Ishikawa (cell line): Measurements from ENCODE around the gene MARS1.

Experiments used
- CEBPB ChIP-seq: IDR thresholded peaks from 2 replicates; pipeline ENCODE4 v1.6.1; 2012
- CREB1 ChIP-seq: IDR thresholded peaks from 2 replicates; pipeline ENCODE4 v1.6.1; 2012; ENCODE audit warnings: low read depth
- EGR1 ChIP-seq: IDR thresholded peaks from 2 replicates; pipeline ENCODE4 v1.6.1; 2012
- EP300 ChIP-seq: IDR thresholded peaks from 2 replicates; pipeline ENCODE4 v1.6.1; 2012; ENCODE audit warnings: borderline replicate concordance
- FOXM1 ChIP-seq: IDR thresholded peaks from 2 replicates; pipeline ENCODE4 v1.6.1; 2012; ENCODE audit warnings: low read depth, borderline replicate concordance
- MAX ChIP-seq: IDR thresholded peaks from 2 replicates; pipeline ENCODE4 v1.6.1; 2012
- NFIC ChIP-seq: IDR thresholded peaks from 2 replicates; pipeline ENCODE4 v1.6.1; 2012
- RAD21 ChIP-seq: IDR thresholded peaks from 2 replicates; pipeline ENCODE4 v1.6.1; 2012; ENCODE audit warnings: low read depth
- REST ChIP-seq: IDR thresholded peaks from 2 replicates; pipeline ENCODE4 v1.6.1; 2012; ENCODE audit warnings: low read depth, mild to moderate bottlenecking
- TAF1 ChIP-seq: IDR thresholded peaks from 2 replicates; pipeline ENCODE4 v1.6.1; 2012; ENCODE audit warnings: low read depth, mild to moderate bottlenecking
- TCF12 ChIP-seq: IDR thresholded peaks from 2 replicates; pipeline ENCODE4 v1.6.1; 2012; ENCODE audit warnings: low read depth
- TEAD4 ChIP-seq: IDR thresholded peaks from 2 replicates; pipeline ENCODE4 v1.6.1; 2012
- USF1 ChIP-seq: IDR thresholded peaks from 2 replicates; pipeline ENCODE4 v1.6.1; 2012
- YY1 ChIP-seq: IDR thresholded peaks from 2 replicates; pipeline ENCODE4 v1.6.1; 2012; ENCODE audit warnings: low read depth
- ZBTB7A ChIP-seq: IDR thresholded peaks from 2 replicates; pipeline ENCODE4 v1.6.1; 2012; ENCODE audit warnings: low read depth

The MARS1 gene

GRCh38 chr12:57444744-57445143, 43.1 kb upstream of the MARS1 start:
- TF ChIP-seq TCF12 (no peak), RAD21 (no peak), CREB1 (no peak), YY1 (no peak), REST (no peak), TAF1 (no peak), USF1 (no peak), EGR1 (no peak), ZBTB7A (no peak), NFIC (no peak), CEBPB (no peak), EP300 (no peak)

- no peak for TF ChIP-seq CEBPB
- no peak for TF ChIP-seq TCF12
- no peak for TF ChIP-seq EGR1
- no peak for TF ChIP-seq RAD21
- TF ChIP-seq EP300 = no peak
Observed at GRCh38 chr12:57446292-57446960, 41.4 kb upstream of the MARS1 start.

- TF ChIP-seq TCF12 (no peak), USF1 (no peak), NFIC (no peak), TAF1 (no peak), YY1 (no peak), TEAD4 (no peak), EP300 (no peak), REST (no peak), FOXM1 (no peak), RAD21 (no peak)
Observed at GRCh38 chr12:57448669-57449068, 39.2 kb upstream of the MARS1 start.

GRCh38 chr12:57449375-57449774, 38.5 kb upstream of the MARS1 start:
- TF ChIP-seq ZBTB7A (no peak), TAF1 (no peak), YY1 (no peak), FOXM1 (no peak), RAD21 (no peak), NFIC (no peak), TEAD4 (no peak), MAX (no peak), USF1 (no peak), REST (no peak)

GRCh38 chr12:57450057-57450456, 37.8 kb upstream of the MARS1 start:
- TF ChIP-seq TCF12 (no peak), EP300 (no peak), EGR1 (no peak), NFIC (no peak), TAF1 (no peak), ZBTB7A (no peak), USF1 (no peak), CREB1 (no peak), TEAD4 (no peak)
